Esophagus squamous epithelium (tissue), 4 donors: ENCODE data around the gene BICDL2.

Experiments
- CTCF ChIP-seq, 6 experiments: fragments of 450-650 bp in 4 of 6; fragments of 200-600 bp in 2 of 6; sonication (generic) in 2 of 6; IDR thresholded peaks; one replicate each; pipeline ENCODE4 v1.5.1; 2016 to 2019; ENCODE audit warnings: antibody characterized with exemption in 6 of 6, mild to moderate bottlenecking in 4 of 6, moderate library complexity in 4 of 6
- POLR2A ChIP-seq, 4 donors: fragments of 450-650 bp; IDR thresholded peaks; one replicate each; pipeline ENCODE4 v1.6.1; 2017; ENCODE audit warnings: antibody characterized with exemption in 4 of 4, mild to moderate bottlenecking in 4 of 4, moderate library complexity in 3 of 4

DNA sequence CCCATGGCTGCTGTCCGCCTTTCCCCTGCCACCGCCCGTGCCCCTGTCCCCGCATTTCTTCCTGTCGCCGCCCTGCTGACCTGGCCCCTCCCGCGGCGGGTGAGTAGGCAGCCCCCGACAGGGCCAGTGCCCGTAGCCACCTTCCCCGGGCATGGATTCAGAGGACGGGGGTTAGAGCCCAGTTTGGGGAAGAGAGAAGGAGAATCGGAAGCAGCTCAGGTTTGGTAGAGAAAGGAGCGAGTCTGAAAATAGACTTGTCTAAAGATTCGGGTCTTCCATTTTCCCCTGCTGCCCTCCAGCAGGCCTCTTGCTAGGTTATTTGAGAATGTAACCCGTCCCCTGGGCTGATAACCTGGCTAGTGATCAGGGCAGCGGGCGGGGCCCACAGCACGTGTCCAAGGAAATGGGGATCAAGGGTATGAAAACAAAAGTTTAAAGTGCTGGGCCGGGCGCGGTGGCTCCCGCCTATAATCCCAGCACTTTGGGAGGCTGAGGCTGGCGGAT lies 31.9 kb downstream of the BICDL2 start:
- TF ChIP-seq CTCF (IDR thresholded peaks at IDR 0.05) (no peak), POLR2A (IDR thresholded peaks at IDR 0.05) (no peak)
